HepG2 (cell line): Measurements from ENCODE around the gene DHX29. TPM values are rescaled to one million over a fixed set of nuclear protein-coding genes. Genes with fewer than 3 reads are reported as not detected.

Experiments used
- ATAC-seq: fragments of 200-7000 bp; cut with Tn5 transposase; 3 replicates; pipeline ENCODE4 v1.9.1; 2020; ENCODE audit warnings: mild to moderate bottlenecking, moderate library complexity
- BruUV-seq: library from RNA; stranded (reverse); fragments of 400-500 nt; replicated peaks from 2 replicates; lab custom pipeline; 2021; lab: Mats Ljungman, UMichigan
- CTCF ChIA-PET: fragments of 300-600 bp; formaldehyde crosslinking; extraction: SDS; loops from one replicate; lab custom pipeline; 2021; ENCODE audit warnings: low total read pairs, inconsistent platforms, low intra/inter-chr PET ratio; lab: Yijun Ruan, JAX
- POLR2A ChIA-PET: fragments of 350-600 bp; sonication (Branson Sonifier 250); formaldehyde crosslinking; loops from one replicate; lab custom pipeline; 2020; ENCODE audit warnings: antibody characterized with exemption, inconsistent platforms; lab: Yijun Ruan, JAX
- DNase-seq: peaks from one replicate; pipeline ENCODE4 v3.0.0-alpha.2; 2015; ENCODE audit warnings: low spot score
- FAIRE-seq: peaks from 3 replicates; lab custom pipeline; 2011; peaks lifted over from hg19 to GRCh38; lab: Jason Lieb, UNC
- H2AFZ ChIP-seq: one replicate; pipeline ENCODE4 v1.6.1; 2011; ENCODE audit warnings: low read length, inconsistent platforms
- H3K27ac ChIP-seq: fragments of 300-600 bp; 3 replicates; pipeline ENCODE4 v1.8.0; 2011; ENCODE audit warnings: mixed run types, mild to moderate bottlenecking, mixed read lengths, low read length, inconsistent platforms; ENCODE audit not compliant: insufficient read depth; ENCODE audit errors: extremely low read length
- H3K27me3 ChIP-seq, 2 experiments: fragments of 200-600 bp in 1 of 2; 2 replicates in 1 of 2; 3 replicates in 1 of 2; pipeline versions ENCODE4 v1.6.0 to v1.8.0; 2011; ENCODE audit warnings: low read length in 2 of 2, mild to moderate bottlenecking in 2 of 2, moderate library complexity in 2 of 2, inconsistent platforms in 1 of 2; ENCODE audit not compliant: insufficient read depth in 2 of 2, control insufficient read depth in 1 of 2
- H3K36me3 ChIP-seq, 2 experiments: fragments of 200-600 bp in 1 of 2; replicated peaks in 1 of 2; 2 replicates in 1 of 2; 3 replicates in 1 of 2; pipeline versions ENCODE4 v1.5.1 to v1.8.0; 2011; ENCODE audit warnings: low read length in 2 of 2, inconsistent platforms in 1 of 2; ENCODE audit not compliant: insufficient read depth in 2 of 2, control insufficient read depth in 1 of 2
- H3K4me1 ChIP-seq: 2 replicates; pipeline ENCODE4 v1.5.1; 2012; ENCODE audit warnings: low read length, inconsistent platforms; ENCODE audit not compliant: insufficient read depth
- H3K4me2 ChIP-seq: 2 replicates; pipeline ENCODE4 v1.6.0; 2011; ENCODE audit warnings: low read depth, low read length, inconsistent platforms
- H3K4me3 ChIP-seq, 3 experiments: fragments of 200-600 bp in 1 of 3; sonication (generic), shearing (Covaris generic) in 1 of 3; replicated peaks in 1 of 3; 2 replicates each; pipeline ENCODE4 v1.5.1; 2011 to 2016; ENCODE audit warnings: low read length in 3 of 3, inconsistent platforms in 2 of 3, low read depth in 2 of 3, mild to moderate bottlenecking in 2 of 3, control low read depth in 1 of 3, mixed read lengths in 1 of 3; ENCODE audit not compliant: insufficient read depth in 1 of 3
- H3K79me2 ChIP-seq: one replicate; pipeline ENCODE4 v1.6.1; 2011; ENCODE audit warnings: low read length, inconsistent platforms; ENCODE audit not compliant: insufficient read depth
- H3K9ac ChIP-seq: 2 replicates; pipeline ENCODE4 v1.6.0; 2011; ENCODE audit warnings: mild to moderate bottlenecking, low read depth, low read length, inconsistent platforms; ENCODE audit not compliant: insufficient read depth
- H3K9me3 ChIP-seq: 2 replicates; pipeline ENCODE4 v1.5.1; 2012; ENCODE audit warnings: mild to moderate bottlenecking, low read length
- H4K20me1 ChIP-seq: 2 replicates; pipeline ENCODE4 v1.6.0; 2011; ENCODE audit warnings: inconsistent platforms, mild to moderate bottlenecking, low read length, moderate library complexity; ENCODE audit not compliant: insufficient read depth
- GATA4 ChIP-seq: sonication (generic); IDR thresholded peaks from 2 replicates; pipeline ENCODE4 v1.6.1; 2016; ENCODE audit warnings: antibody characterized with exemption, low read depth, borderline replicate concordance
- ISX ChIP-seq: sonication (generic); formaldehyde crosslinking; conservative IDR thresholded peaks from 2 replicates; pipeline ENCODE4 v1.5.0; 2020; ENCODE audit warnings: missing genetic modification reagents
- MED8 ChIP-seq: sonication (generic); formaldehyde crosslinking; IDR thresholded peaks from 2 replicates; pipeline ENCODE4 v1.8.1; 2023; ENCODE audit warnings: mild to moderate bottlenecking, missing genetic modification reagents; ENCODE audit not compliant: insufficient replicate concordance
- NCOA1 ChIP-seq: sonication (generic); formaldehyde crosslinking; IDR thresholded peaks from 2 replicates; pipeline ENCODE4 v1.9.0; 2021; ENCODE audit warnings: missing genetic modification reagents
- PRMT3 ChIP-seq: sonication (generic); formaldehyde crosslinking; IDR thresholded peaks from 2 replicates; pipeline ENCODE4 v1.8.1; 2022; ENCODE audit warnings: low read depth, mild to moderate bottlenecking, moderate library complexity, missing genetic modification reagents, borderline replicate concordance
- RBAK ChIP-seq: sonication (generic); formaldehyde crosslinking; IDR thresholded peaks from 2 replicates; pipeline ENCODE4 v1.5.1; 2020; ENCODE audit warnings: mild to moderate bottlenecking, missing genetic modification reagents
- SAFB2 ChIP-seq: sonication (generic); formaldehyde crosslinking; IDR thresholded peaks from 2 replicates; pipeline ENCODE4 v1.5.1; 2020; ENCODE audit warnings: missing genetic modification reagents, low read depth, mild to moderate bottlenecking, borderline replicate concordance
- ZFP82 ChIP-seq: sonication (generic); formaldehyde crosslinking; IDR thresholded peaks from 2 replicates; pipeline ENCODE4 v1.5.1; 2020; ENCODE audit warnings: mild to moderate bottlenecking, missing genetic modification reagents, borderline replicate concordance
- ZNF24 ChIP-seq: fragments of 450-650 bp; IDR thresholded peaks from 2 replicates; pipeline ENCODE4 v1.6.1; 2017; ENCODE audit warnings: antibody characterized with exemption, mild to moderate bottlenecking
- ZNF30 ChIP-seq: sonication (generic); formaldehyde crosslinking; IDR thresholded peaks from 2 replicates; pipeline ENCODE4 v1.5.0; 2020; ENCODE audit warnings: mild to moderate bottlenecking, missing genetic modification reagents
- ZNF607 ChIP-seq: sonication (generic); formaldehyde crosslinking; IDR thresholded peaks from 2 replicates; pipeline ENCODE4 v1.5.1; 2020; ENCODE audit warnings: missing genetic modification reagents, mild to moderate bottlenecking, borderline replicate concordance
- ZNF878 ChIP-seq: sonication (generic); formaldehyde crosslinking; IDR thresholded peaks from 2 replicates; pipeline ENCODE4 v1.8.1; 2023; ENCODE audit warnings: mild to moderate bottlenecking, missing genetic modification reagents, moderate library complexity
- WGBS: methylation state at CpG from one replicate; pipeline ENCODE4 v1.1.6; 2017; ENCODE audit warnings: low lambda C conversion rate; 5-methylcytosine and 5-hydroxymethylcytosine counted together
- in situ Hi-C: cut with HindIII; loops from 2 replicates; pipeline ENCODE4 v1.10.0; 2017; ENCODE audit warnings: low pct_unique_long_range_greater_than_20kb; ENCODE audit not compliant: extremely low pct_ligation_motif_present
- intact Hi-C: fragments of 100-400 bp; cut with micrococcal nuclease; formaldehyde crosslinking; loops from one replicate; pipeline ENCODE4 v1.10.0; 2022; ENCODE audit not compliant: unreplicated experiment
- polyA plus RNA-seq, 8 experiments: library from polyadenylated mRNA; depleted of rRNA in 3 of 8; stranded (reverse) in 7 of 8; unstranded in 1 of 8; fragments of >200 nt; fragmentation: Illumina TruSeq in 4 of 8; extraction: Trizol in 4 of 8; gene quantifications; 2 replicates each; pipeline versions ENCODE4 v1.2.1 to v1.2.3, GENCODE V29; 2011 to 2016; ENCODE audit warnings: low read depth in 4 of 8, missing spikeins in 1 of 8, mixed read lengths in 1 of 8; ENCODE audit not compliant: insufficient read depth in 1 of 8
- total RNA-seq, 5 experiments: library from RNA; depleted of rRNA; stranded (reverse); fragments of >200 nt; fragmentation: Illumina TruSeq; extraction: Trizol; gene quantifications; 2 replicates each; pipeline ENCODE4 v1.2.3, GENCODE V29; 2016; ENCODE audit warnings: low read depth in 1 of 5
- TF ChIP-seq, protein P1 (sequence below): sonication (generic); formaldehyde crosslinking; IDR thresholded peaks from 2 replicates; pipeline ENCODE4 v1.9.0; 2021; ENCODE audit warnings: missing genetic modification reagents, borderline replicate concordance
- TF ChIP-seq, protein P2 (sequence below): sonication (generic); formaldehyde crosslinking; IDR thresholded peaks from 2 replicates; pipeline ENCODE4 v1.4.0; 2020; ENCODE audit warnings: mild to moderate bottlenecking, missing genetic modification reagents
- TF ChIP-seq, protein P3 (sequence below): sonication (generic); formaldehyde crosslinking; IDR thresholded peaks from 2 replicates; pipeline ENCODE4 v1.4.0; 2020; ENCODE audit warnings: mild to moderate bottlenecking, missing genetic modification reagents

DHX29 gene
- total and polyA plus RNA-seq, 2 of the 13 experiments (the other 11 are each of a cell fraction or from before 2014, with no cell fraction given), result 1.9 to 22.0 TPM

DNA sequence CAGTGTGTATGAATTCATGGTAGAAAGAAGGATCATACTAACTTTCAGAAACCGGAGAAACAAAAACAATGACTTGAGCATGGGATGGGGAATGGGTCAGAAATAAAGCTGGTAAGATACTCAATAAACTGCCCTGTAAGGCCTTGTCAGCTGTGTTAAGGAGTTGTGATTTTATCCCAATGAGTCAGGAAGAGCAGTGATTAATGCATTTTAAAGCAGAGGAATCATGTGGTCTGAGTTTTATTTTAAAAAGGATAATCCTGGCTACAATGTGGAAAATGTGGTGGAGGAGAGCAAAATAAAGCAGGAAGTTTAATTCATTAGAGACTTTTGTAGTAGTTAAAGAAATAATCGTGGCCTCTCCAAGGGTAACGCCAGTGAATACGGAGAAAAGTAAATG, 28.7 kb downstream of the DHX29 start:
- in situ Hi-C loops, result no loop called here
- FAIRE-seq (no peak), DNase-seq (no peak), ATAC-seq (no peak)
- Histone ChIP-seq H3K36me3 (peaks cover 13 to 48% of the 10 kb centered on the region in 2 experiments), H3K9me3 (no peaks in the 10 kb centered on the region), H3K4me2 (no peak overlapping the region), H3K79me2 (no peaks in the 10 kb centered on the region), H3K9ac (no peak overlapping the region), H2AFZ (no peak overlapping the region), H4K20me1 (no peaks in the 10 kb centered on the region), H3K27ac (no peak overlapping the region), H3K4me3 (no peak overlapping the region), H3K4me1 (no peaks in the 10 kb centered on the region), H3K27me3 (no peaks in the 10 kb centered on the region)
- ChIA-PET CTCF (no interaction called here), POLR2A (no interaction called here)
- intact Hi-C loops, result no loop called here
- WGBS, result 99% methylated on average over 4 of the region's 4 CpGs
- no TSS peak for BruUV-seq
- TF ChIP-seq ZNF878 (CRISPR knock-in tag) (no peak), GATA4 (no peak), SAFB2 (CRISPR knock-in tag) (no peak), MED8 (CRISPR knock-in tag) (no peak), PRMT3 (CRISPR knock-in tag) (no peak), ZFP82 (CRISPR knock-in tag) (no peak), ISX (CRISPR knock-in tag) (no peak), RBAK (no peak), ZNF24 (no peak), NCOA1 (CRISPR knock-in tag) (no peak), ZNF30 (CRISPR knock-in tag) (no peak), ZNF607 (CRISPR knock-in tag) (no peak)
- TF ChIP-seq, protein P1, sequence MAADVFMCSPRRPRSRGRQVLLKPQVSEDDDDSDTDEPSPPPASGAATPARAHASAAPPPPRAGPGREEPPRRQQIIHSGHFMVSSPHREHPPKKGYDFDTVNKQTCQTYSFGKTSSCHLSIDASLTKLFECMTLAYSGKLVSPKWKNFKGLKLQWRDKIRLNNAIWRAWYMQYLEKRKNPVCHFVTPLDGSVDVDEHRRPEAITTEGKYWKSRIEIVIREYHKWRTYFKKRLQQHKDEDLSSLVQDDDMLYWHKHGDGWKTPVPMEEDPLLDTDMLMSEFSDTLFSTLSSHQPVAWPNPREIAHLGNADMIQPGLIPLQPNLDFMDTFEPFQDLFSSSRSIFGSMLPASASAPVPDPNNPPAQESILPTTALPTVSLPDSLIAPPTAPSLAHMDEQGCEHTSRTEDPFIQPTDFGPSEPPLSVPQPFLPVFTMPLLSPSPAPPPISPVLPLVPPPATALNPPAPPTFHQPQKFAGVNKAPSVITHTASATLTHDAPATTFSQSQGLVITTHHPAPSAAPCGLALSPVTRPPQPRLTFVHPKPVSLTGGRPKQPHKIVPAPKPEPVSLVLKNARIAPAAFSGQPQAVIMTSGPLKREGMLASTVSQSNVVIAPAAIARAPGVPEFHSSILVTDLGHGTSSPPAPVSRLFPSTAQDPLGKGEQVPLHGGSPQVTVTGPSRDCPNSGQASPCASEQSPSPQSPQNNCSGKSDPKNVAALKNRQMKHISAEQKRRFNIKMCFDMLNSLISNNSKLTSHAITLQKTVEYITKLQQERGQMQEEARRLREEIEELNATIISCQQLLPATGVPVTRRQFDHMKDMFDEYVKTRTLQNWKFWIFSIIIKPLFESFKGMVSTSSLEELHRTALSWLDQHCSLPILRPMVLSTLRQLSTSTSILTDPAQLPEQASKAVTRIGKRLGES, result no peak
- TF ChIP-seq, protein P2, sequence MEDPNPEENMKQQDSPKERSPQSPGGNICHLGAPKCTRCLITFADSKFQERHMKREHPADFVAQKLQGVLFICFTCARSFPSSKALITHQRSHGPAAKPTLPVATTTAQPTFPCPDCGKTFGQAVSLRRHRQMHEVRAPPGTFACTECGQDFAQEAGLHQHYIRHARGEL (CRISPR knock-in tag), result no peak
- TF ChIP-seq, protein P3, sequence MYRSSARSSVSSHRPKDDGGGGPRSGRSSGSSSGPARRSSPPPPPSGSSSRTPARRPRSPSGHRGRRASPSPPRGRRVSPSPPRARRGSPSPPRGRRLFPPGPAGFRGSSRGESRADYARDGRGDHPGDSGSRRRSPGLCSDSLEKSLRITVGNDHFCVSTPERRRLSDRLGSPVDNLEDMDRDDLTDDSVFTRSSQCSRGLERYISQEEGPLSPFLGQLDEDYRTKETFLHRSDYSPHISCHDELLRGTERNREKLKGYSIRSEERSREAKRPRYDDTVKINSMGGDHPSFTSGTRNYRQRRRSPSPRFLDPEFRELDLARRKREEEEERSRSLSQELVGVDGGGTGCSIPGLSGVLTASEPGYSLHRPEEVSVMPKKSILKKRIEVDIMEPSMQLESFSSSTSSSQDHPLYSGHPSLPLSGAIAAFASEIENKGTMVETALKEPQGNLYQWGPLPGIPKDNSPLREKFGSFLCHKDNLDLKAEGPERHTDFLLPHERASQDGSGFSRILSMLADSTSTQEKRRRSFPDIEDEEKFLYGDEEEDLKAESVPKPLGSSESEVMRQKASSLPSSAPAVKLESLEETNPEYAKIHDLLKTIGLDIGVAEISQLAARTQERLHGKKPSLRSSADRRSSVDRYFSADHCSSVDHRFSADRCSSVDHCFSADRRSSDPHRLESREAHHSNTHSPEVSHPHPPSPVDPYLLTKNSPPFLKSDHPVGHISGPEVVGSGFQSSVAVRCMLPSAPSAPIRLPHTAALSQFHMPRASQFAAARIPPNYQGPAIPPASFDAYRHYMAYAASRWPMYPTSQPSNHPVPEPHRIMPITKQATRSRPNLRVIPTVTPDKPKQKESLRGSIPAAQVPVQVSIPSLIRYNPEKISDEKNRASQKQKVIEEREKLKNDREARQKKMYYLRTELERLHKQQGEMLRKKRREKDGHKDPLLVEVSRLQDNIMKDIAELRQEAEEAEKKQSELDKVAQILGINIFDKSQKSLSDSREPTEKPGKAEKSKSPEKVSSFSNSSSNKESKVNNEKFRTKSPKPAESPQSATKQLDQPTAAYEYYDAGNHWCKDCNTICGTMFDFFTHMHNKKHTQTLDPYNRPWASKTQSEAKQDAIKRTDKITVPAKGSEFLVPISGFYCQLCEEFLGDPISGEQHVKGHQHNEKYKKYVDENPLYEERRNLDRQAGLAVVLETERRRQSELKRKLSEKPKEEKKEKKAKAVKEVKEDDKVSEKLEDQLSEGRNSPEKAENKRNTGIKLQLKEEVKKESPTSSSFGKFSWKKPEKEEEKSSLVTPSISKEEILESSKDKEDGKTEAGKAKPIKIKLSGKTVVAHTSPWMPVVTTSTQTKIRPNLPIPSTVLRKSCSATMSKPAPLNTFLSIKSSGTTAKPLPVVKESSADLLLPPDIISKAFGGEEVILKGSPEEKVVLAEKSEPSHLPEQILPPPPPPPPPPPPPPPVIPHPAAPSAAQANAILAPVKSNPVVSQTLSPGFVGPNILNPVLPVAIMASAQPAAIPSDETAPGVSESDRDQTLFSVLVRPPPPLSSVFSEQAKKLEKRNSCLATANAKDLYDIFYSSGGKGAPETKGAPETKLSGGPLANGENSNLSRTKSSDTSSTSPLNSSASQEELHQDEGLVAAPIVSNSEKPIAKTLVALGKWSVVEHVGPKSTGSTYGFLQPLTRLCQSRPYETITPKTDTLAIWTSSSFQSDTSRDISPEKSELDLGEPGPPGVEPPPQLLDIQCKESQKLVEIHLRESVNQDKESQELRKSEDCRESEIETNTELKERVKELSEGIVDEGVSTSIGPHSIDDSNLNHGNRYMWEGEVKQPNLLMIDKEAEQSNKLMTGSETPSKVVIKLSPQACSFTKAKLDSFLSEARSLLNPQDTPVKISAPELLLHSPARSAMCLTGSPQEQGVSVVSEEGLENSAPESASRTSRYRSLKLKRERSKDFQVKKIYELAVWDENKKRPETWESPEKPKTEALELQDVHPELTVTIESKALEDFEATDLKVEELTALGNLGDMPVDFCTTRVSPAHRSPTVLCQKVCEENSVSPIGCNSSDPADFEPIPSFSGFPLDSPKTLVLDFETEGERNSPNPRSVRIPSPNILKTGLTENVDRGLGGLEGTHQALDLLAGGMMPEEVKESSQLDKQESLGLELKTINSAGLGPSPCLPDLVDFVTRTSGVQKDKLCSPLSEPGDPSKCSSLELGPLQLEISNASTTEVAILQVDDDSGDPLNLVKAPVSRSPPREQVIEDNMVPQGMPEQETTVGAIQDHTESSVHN (CRISPR knock-in tag), result no peak
